H1 (cell line): ENCODE results near the gene ENO2. TPM values are rescaled to one million over a fixed set of nuclear protein-coding genes. Genes with fewer than 3 reads are reported as not detected.

Experiments used
- CTCF ChIA-PET: fragments of 300-600 bp; sonication (Branson Sonifier 250); formaldehyde crosslinking; loops from one replicate; lab custom pipeline; 2021; ENCODE audit not compliant: partially characterized antibody; lab: Charles Lee
- POLR2A ChIA-PET: fragments of 300-600 bp; sonication (Branson Sonifier 250); formaldehyde crosslinking; loops from one replicate; lab custom pipeline; 2021; ENCODE audit warnings: inconsistent platforms; ENCODE audit not compliant: partially characterized antibody; lab: Charles Lee
- DNase-seq, 2 experiments: peaks; one replicate each; pipeline versions ENCODE4 v3.0.0 to v3.0.0-alpha.2; 2010 to 2022; ENCODE audit warnings: low spot score in 2 of 2, low read depth in 1 of 2, mixed read lengths in 1 of 2
- FAIRE-seq: peaks from 2 replicates; lab custom pipeline; 2011; peaks lifted over from hg19 to GRCh38; lab: Jason Lieb, UNC
- H2AFZ ChIP-seq: 2 replicates; pipeline ENCODE4 v1.8.1; 2012; ENCODE audit warnings: low read length, inconsistent platforms
- H2AK5ac ChIP-seq: 2 replicates; pipeline ENCODE4 v1.6.1; 2013; ENCODE audit warnings: low read depth, low read length
- H2BK120ac ChIP-seq: replicated peaks from 2 replicates; pipeline ENCODE3; 2013; ENCODE audit warnings: low read depth, low read length, inconsistent platforms
- H2BK12ac ChIP-seq: 2 replicates; pipeline ENCODE4 v1.6.1; 2013; ENCODE audit warnings: low read depth, low read length
- H2BK15ac ChIP-seq: 2 replicates; pipeline ENCODE4 v1.6.1; 2013; ENCODE audit warnings: low read length
- H2BK20ac ChIP-seq: 2 replicates; pipeline ENCODE4 v1.6.1; 2013; ENCODE audit warnings: low read length
- H2BK5ac ChIP-seq: 2 replicates; pipeline ENCODE4 v1.6.1; 2013; ENCODE audit warnings: low read depth, low read length
- H3K14ac ChIP-seq: 2 replicates; pipeline ENCODE4 v1.6.1; 2013; ENCODE audit warnings: inconsistent platforms; ENCODE audit not compliant: insufficient read length
- H3K18ac ChIP-seq: 2 replicates; pipeline ENCODE4 v1.6.1; 2013; ENCODE audit warnings: low read length; ENCODE audit errors: extremely low read depth
- H3K23ac ChIP-seq: 2 replicates; pipeline ENCODE4 v1.6.1; 2013; ENCODE audit warnings: inconsistent platforms; ENCODE audit not compliant: insufficient read length
- H3K23me2 ChIP-seq: 2 replicates; pipeline ENCODE4 v1.6.1; 2013; ENCODE audit warnings: low read depth, low read length
- H3K27ac ChIP-seq: 2 replicates; pipeline ENCODE4 v1.6.1; 2011; ENCODE audit warnings: low read depth, low read length, inconsistent platforms
- H3K27me3 ChIP-seq, 4 experiments: replicated peaks in 1 of 4; 1 replicate in 1 of 4; 2 replicates in 3 of 4; pipeline versions ENCODE4 v1.6.1 to v1.8.1; 2011 to 2013; ENCODE audit warnings: low read length in 3 of 4, mild to moderate bottlenecking in 3 of 4, inconsistent platforms in 2 of 4, mixed read lengths in 2 of 4, moderate library complexity in 1 of 4; ENCODE audit not compliant: control insufficient read depth in 3 of 4, insufficient read depth in 3 of 4; ENCODE audit errors: extremely low read depth in 1 of 4
- H3K36me3 ChIP-seq, 4 experiments: 2 replicates each; pipeline versions ENCODE4 v1.6.1 to v1.8.1; 2011 to 2013; ENCODE audit warnings: mild to moderate bottlenecking in 4 of 4, low read length in 3 of 4, moderate library complexity in 2 of 4, control low read depth in 1 of 4, inconsistent platforms in 1 of 4; ENCODE audit not compliant: insufficient read depth in 4 of 4, control insufficient read depth in 2 of 4
- H3K4ac ChIP-seq: replicated peaks from 2 replicates; pipeline ENCODE3; 2013; ENCODE audit warnings: low read length, low read depth, mixed read lengths, inconsistent platforms; ENCODE audit not compliant: insufficient read length
- H3K4me1 ChIP-seq, 4 experiments: replicated peaks in 1 of 4; 1 replicate in 1 of 4; 2 replicates in 3 of 4; pipeline versions ENCODE4 v1.6.1 to v1.8.1; 2011 to 2013; ENCODE audit warnings: low read length in 3 of 4, inconsistent platforms in 2 of 4, mixed read lengths in 1 of 4; ENCODE audit not compliant: insufficient read depth in 4 of 4, control insufficient read depth in 3 of 4
- H3K4me2 ChIP-seq, 2 experiments: 2 replicates each; pipeline versions ENCODE4 v1.6.1 to v1.8.1; 2011 to 2013; ENCODE audit warnings: low read depth in 2 of 2, low read length in 2 of 2, control low read depth in 1 of 2, inconsistent platforms in 1 of 2, mild to moderate bottlenecking in 1 of 2; ENCODE audit not compliant: insufficient read depth in 1 of 2
- H3K4me3 ChIP-seq, 4 experiments: fragments of 200-600, 300-600 bp in 1 of 4; sonication (generic), shearing (Covaris generic), sonication (Bioruptor Twin) in 1 of 4; 2 replicates each; pipeline versions ENCODE4 v1.5.1 to v1.8.1; 2011 to 2016; ENCODE audit warnings: low read length in 4 of 4, low read depth in 3 of 4, control low read depth in 2 of 4, inconsistent platforms in 2 of 4, mild to moderate bottlenecking in 2 of 4, mixed read lengths in 1 of 4, moderate library complexity in 1 of 4; ENCODE audit not compliant: insufficient read depth in 2 of 4; ENCODE audit errors: extremely low read depth in 1 of 4
- H3K56ac ChIP-seq: replicated peaks from 2 replicates; pipeline ENCODE3; 2013; ENCODE audit warnings: low read depth, mild to moderate bottlenecking, mixed read lengths, low read length, inconsistent platforms; ENCODE audit not compliant: insufficient read length
- H3K79me1 ChIP-seq: 2 replicates; pipeline ENCODE4 v1.6.1; 2013; ENCODE audit warnings: low read depth, low read length, control low read depth
- H3K79me2 ChIP-seq, 2 experiments: 2 replicates each; pipeline versions ENCODE4 v1.6.1 to v1.8.1; 2012 to 2013; ENCODE audit warnings: low read length in 2 of 2, mild to moderate bottlenecking in 2 of 2, inconsistent platforms in 1 of 2; ENCODE audit not compliant: insufficient read depth in 2 of 2, control insufficient read depth in 1 of 2
- H3K9ac ChIP-seq, 4 experiments: replicated peaks in 1 of 4; 1 replicate in 1 of 4; 2 replicates in 3 of 4; pipeline versions ENCODE4 v1.6.1 to v1.8.1; 2011 to 2013; ENCODE audit warnings: low read depth in 3 of 4, low read length in 3 of 4, control low read depth in 2 of 4, mild to moderate bottlenecking in 2 of 4, moderate library complexity in 2 of 4, inconsistent platforms in 1 of 4; ENCODE audit errors: extremely low read depth in 1 of 4
- H3K9me3 ChIP-seq, 2 experiments: 2 replicates each; pipeline versions ENCODE4 v1.6.1 to v1.8.1; 2012 to 2013; ENCODE audit warnings: mild to moderate bottlenecking in 2 of 2, moderate library complexity in 2 of 2, control low read depth in 1 of 2, inconsistent platforms in 1 of 2, low read depth in 1 of 2, low read length in 1 of 2, mixed read lengths in 1 of 2; ENCODE audit not compliant: insufficient read depth in 2 of 2
- H4K20me1 ChIP-seq, 2 experiments: replicated peaks in 1 of 2; 2 replicates each; pipeline versions ENCODE3 to v1.8.1; 2011 to 2013; ENCODE audit warnings: inconsistent platforms in 2 of 2, low read length in 2 of 2, mild to moderate bottlenecking in 1 of 2; ENCODE audit not compliant: insufficient read depth in 2 of 2, control insufficient read depth in 1 of 2
- H4K5ac ChIP-seq: 2 replicates; pipeline ENCODE4 v1.6.1; 2013; ENCODE audit warnings: low read length, low read depth, mixed read lengths, inconsistent platforms; ENCODE audit not compliant: insufficient read length
- H4K8ac ChIP-seq: 2 replicates; pipeline ENCODE4 v1.8.0; 2013; ENCODE audit warnings: mild to moderate bottlenecking, moderate library complexity, low read length, inconsistent platforms; ENCODE audit not compliant: insufficient read depth; ENCODE audit errors: extremely low read depth
- H4K91ac ChIP-seq: replicated peaks from 2 replicates; pipeline ENCODE3; 2013; ENCODE audit warnings: low read length, mixed read lengths, inconsistent platforms; ENCODE audit not compliant: insufficient read length
- WGBS, 2 experiments: shearing (Covaris generic) in 1 of 2; methylation state at CpG; one replicate each; pipeline versions ENCODE4 v1.1.6 to v1.1.7; 2013 to 2015; ENCODE audit warnings: low lambda C conversion rate in 2 of 2, mixed read lengths in 2 of 2, inconsistent platforms in 1 of 2, low coverage in 1 of 2, missing lambda C conversion rate in 1 of 2; ENCODE audit not compliant: insufficient replicate concordance in 2 of 2, insufficient coverage in 1 of 2, insufficient read length in 1 of 2; ENCODE audit errors: extremely low coverage in 1 of 2, missing lambda C conversion rate in 1 of 2; 5-methylcytosine and 5-hydroxymethylcytosine counted together
- polyA plus RNA-seq, 7 experiments: library from polyadenylated mRNA; depleted of rRNA in 3 of 7; stranded (reverse) in 5 of 7; unstranded in 2 of 7; fragments of >200 nt in 5 of 7; fragments of 200-250 nt in 2 of 7; gene quantifications; 1 replicate in 5 of 7; 2 replicates in 1 of 7; 4 replicates in 1 of 7; pipeline versions ENCODE4 v1.2.1 to v1.2.3, GENCODE V29; 2011 to 2013; ENCODE audit warnings: missing spikeins in 2 of 7, mixed read lengths in 2 of 7
- total RNA-seq: library from RNA; stranded (reverse); fragmentation: NEBNext Ultra II Directional; extraction: Animal tissue kit (Norgen Biotek cat#: 25700); gene quantifications from 2 replicates; pipeline ENCODE4 v1.2.1, GENCODE V29; 2021

Gene ENO2
- total and polyA plus RNA-seq, 2 of the 8 experiments (the other 6 are each of a cell fraction or from before 2014, with no cell fraction given), result 92.4 to 102 TPM

DNA sequence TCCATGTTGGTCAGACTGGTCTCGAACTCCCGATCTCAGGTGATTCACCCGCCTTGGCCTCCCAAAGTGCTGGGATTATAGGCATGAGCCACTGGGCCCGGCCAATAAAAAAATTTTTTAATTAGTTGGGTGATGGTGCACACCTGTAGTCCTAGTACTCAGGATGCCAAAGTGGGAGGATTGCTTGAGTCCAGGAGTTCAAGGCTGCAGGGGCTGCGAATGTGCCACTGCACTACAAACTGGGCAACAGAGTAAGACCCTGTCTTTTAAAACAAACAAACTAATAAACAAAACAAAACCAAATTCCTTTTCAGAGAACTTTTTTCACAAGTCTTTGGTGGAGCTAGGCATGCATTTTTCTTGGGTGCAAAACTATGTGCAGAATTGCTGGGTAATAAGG is 31.1 kb upstream of the ENO2 start:
- 94% methylated on average over 5 of the region's 5 CpGs; no CpG with 5 or more reads in 1 of the 2 experiments for WGBS, 2 experiments
- no peak overlapping the region for H3K4me3 ChIP-seq
- no peaks in the 10 kb centered on the region for H3K79me1 ChIP-seq
- H2BK12ac ChIP-seq, result no peak overlapping the region
- H3K9me3 ChIP-seq, result no peaks in the 10 kb centered on the region
- H4K5ac ChIP-seq, result no peak overlapping the region
- no peaks in the 10 kb centered on the region for H3K27me3 ChIP-seq
- H2BK20ac ChIP-seq, result no peak overlapping the region
- no peak overlapping the region for H2AK5ac ChIP-seq
- no peaks in the 10 kb centered on the region for H3K23me2 ChIP-seq
- no peak overlapping the region for H3K4ac ChIP-seq
- H3K23ac ChIP-seq, result no peak overlapping the region
- no peaks in the 10 kb centered on the region for H3K79me2 ChIP-seq
- ChIA-PET POLR2A (interaction anchor here (1.2 to 5.7 kb wide), 6 partner anchors 10 to 60 kb away, joined by 4 to 50 read pairs (median 9); partner anchors contain the start of genes C12orf57, RNU7-1 and SPSB2), CTCF (interaction anchor here (1.7 to 3.1 kb wide), 5 partner anchors 9 to 42 kb away, joined by 4 to 18 read pairs (median 9); partner anchors contain the start of gene SPSB2)
- no peak overlapping the region for H3K56ac ChIP-seq
- no peak overlapping the region for H2AFZ ChIP-seq
- DNase-seq, result no peak
- H3K4me1 ChIP-seq, result peaks cover 2 to 8% (median 5%) of the 10 kb centered on the region in 4 experiments; a peak in 5 of 7 replicates
- H2BK15ac ChIP-seq, result no peak overlapping the region
- no peak overlapping the region for H2BK120ac ChIP-seq
- no peak overlapping the region for H3K14ac ChIP-seq
- no peak overlapping the region for H3K18ac ChIP-seq
- H3K27ac ChIP-seq, result no peak overlapping the region
- H3K9ac ChIP-seq, result no peak overlapping the region
- no peaks in the 10 kb centered on the region for H4K20me1 ChIP-seq
- H3K36me3 ChIP-seq, result peaks cover 0 to 20% (median 1%) of the 10 kb centered on the region in 4 experiments; a peak in 4 of 8 replicates
- H2BK5ac ChIP-seq, result no peak overlapping the region
- H4K91ac ChIP-seq, result no peak overlapping the region
- no peak overlapping the region for H4K8ac ChIP-seq
- no peak overlapping the region for H3K4me2 ChIP-seq
- no peak for FAIRE-seq
